Stimulated activated naive B cell treated with anti-CD40 and anti-IgM and Interleukin-4, amounts not matched to agents 10 μg/mL and 1 μg/mL and 100 μg/mL, for 72 hours (primary cell): ENCODE results near the gene DIP2B.

Experiments used
- ATAC-seq, 2 donors: fragments of 150-1000 bp; cut with Tn5 transposase; replicated peaks; 2 replicates each; pipeline ENCODE4 v1.10.0; 2021; ENCODE audit warnings: moderate library complexity in 1 of 2
- DNase-seq: peaks from one replicate; pipeline ENCODE4 v3.0.0; 2021
- H3K27ac Mint-ChIP-seq: one replicate; pipeline ENCODE4 v1.8.0; 2022; ENCODE audit warnings: mild to moderate bottlenecking, mixed read lengths
- H3K27me3 Mint-ChIP-seq, 2 donors: one replicate each; pipeline ENCODE4 v1.8.0; 2022; ENCODE audit warnings: mixed read lengths in 2 of 2
- H3K36me3 Mint-ChIP-seq, 2 donors: one replicate each; pipeline ENCODE4 v1.8.0; 2022; ENCODE audit warnings: mixed read lengths in 2 of 2, mild to moderate bottlenecking in 1 of 2
- H3K4me1 Mint-ChIP-seq, 2 donors: one replicate each; pipeline ENCODE4 v1.8.0; 2022; ENCODE audit warnings: mixed read lengths in 2 of 2, mild to moderate bottlenecking in 1 of 2
- H3K4me3 Mint-ChIP-seq, 2 donors: one replicate each; pipeline ENCODE4 v1.8.0; 2022; ENCODE audit warnings: mild to moderate bottlenecking in 2 of 2, mixed read lengths in 2 of 2, moderate library complexity in 1 of 2
- H3K9me3 Mint-ChIP-seq, 2 donors: one replicate each; pipeline ENCODE4 v1.8.0; 2022; ENCODE audit warnings: mixed read lengths in 2 of 2, mild to moderate bottlenecking in 1 of 2

DIP2B gene

GRCh38 chr12:50786498-50787231 is 281.9 kb downstream of the DIP2B start:
- no peak overlapping the region for H3K27ac Mint-ChIP-seq
- peaks cover 13 to 15% of the 10 kb centered on the region in 2 donors for H3K4me1 Mint-ChIP-seq
- H3K36me3 Mint-ChIP-seq = peaks cover 44 to 58% of the 10 kb centered on the region in 2 donors
- peaks cover 6 to 9% of the 10 kb centered on the region in 2 donors for H3K9me3 Mint-ChIP-seq
- H3K4me3 Mint-ChIP-seq = no peak overlapping the region
- no peak for DNase-seq
- H3K27me3 Mint-ChIP-seq = no peaks in the 10 kb centered on the region
- no peak for ATAC-seq

GRCh38 chr12:50787618-50788017 is 282.8 kb downstream of the DIP2B start:
- Mint-ChIP-seq H3K4me3 (no peak overlapping the region), H3K4me1 (peaks cover 13 to 16% of the 10 kb centered on the region in 2 donors), H3K36me3 (peaks cover 44 to 55% of the 10 kb centered on the region in 2 donors), H3K9me3 (peaks cover 6 to 9% of the 10 kb centered on the region in 2 donors), H3K27me3 (no peaks in the 10 kb centered on the region), H3K27ac (no peak overlapping the region)
- no peak for DNase-seq
- no peak for ATAC-seq

- no peaks in the 10 kb centered on the region for H3K27me3 Mint-ChIP-seq
- ATAC-seq (no peak), DNase-seq (no peak)
- H3K27ac Mint-ChIP-seq = no peak overlapping the region
- H3K4me1 Mint-ChIP-seq = peaks cover 13 to 16% of the 10 kb centered on the region in 2 donors
- H3K4me3 Mint-ChIP-seq = no peak overlapping the region
- peaks cover 6 to 9% of the 10 kb centered on the region in 2 donors for H3K9me3 Mint-ChIP-seq
- peaks cover 44 to 55% of the 10 kb centered on the region in 2 donors for H3K36me3 Mint-ChIP-seq
These were observed 283.8 kb downstream of the DIP2B start for GRCh38 chr12:50788561-50788960.

- H3K4me3 Mint-ChIP-seq = no peak overlapping the region
- peaks cover 42 to 50% of the 10 kb centered on the region in 2 donors for H3K36me3 Mint-ChIP-seq
- no peak overlapping the region for H3K27ac Mint-ChIP-seq
- DNase-seq = no peak
- H3K27me3 Mint-ChIP-seq = no peaks in the 10 kb centered on the region
- peaks cover 6 to 9% of the 10 kb centered on the region in 2 donors for H3K9me3 Mint-ChIP-seq
- no peak for ATAC-seq
- H3K4me1 Mint-ChIP-seq = peaks cover 8 to 16% of the 10 kb centered on the region in 2 donors
These were observed 285.3 kb downstream of the DIP2B start for GRCh38 chr12:50790081-50790480.
